ENCODE measurements around the gene HIPK2.

DNA sequence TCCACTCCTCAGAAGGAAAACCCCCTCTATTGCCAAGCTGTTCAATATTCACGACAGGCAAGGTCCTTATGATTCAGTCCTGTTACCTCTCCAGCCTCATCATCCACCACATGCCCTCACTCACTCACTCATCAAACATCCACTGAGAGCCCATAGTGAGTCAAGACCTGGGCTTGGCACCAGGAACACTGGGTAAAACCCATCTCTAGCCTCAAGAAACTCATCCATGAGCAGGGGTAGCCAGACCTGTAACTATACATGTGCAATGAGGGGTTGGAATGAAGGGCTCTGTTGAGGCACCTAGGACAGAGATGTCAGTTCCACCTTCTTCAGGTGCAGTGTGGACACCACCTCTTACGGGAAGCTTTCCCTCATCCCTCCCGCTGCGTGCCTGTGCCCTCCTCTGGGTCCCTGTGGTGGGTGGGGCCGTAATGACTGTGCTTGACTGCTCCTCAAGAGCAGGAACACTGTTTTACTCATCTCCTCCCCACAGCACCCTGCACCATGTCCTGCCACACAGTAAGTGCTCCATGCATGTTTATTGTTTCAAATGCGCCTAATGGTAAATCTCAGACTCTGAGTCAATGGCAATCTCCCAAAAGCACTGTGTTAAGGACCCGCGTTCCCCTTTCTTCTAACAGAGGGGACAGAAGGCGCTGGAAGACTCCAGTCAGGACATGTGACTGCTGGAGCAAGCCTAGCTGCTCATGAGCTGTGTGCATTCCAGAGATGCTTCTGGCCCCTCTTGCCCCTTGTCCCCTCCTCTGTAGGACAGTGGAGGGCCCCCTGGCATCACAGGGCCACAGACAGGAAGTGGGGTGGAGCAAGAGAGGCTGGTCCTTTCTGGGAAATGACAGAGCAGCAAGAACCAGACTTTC lies 95.4 kb downstream of the HIPK2 start:
- TF ChIP-seq ARNT (IDR thresholded peaks at IDR 0.05) = no peak
- no peak for TF ChIP-seq L3MBTL2 (conservative IDR thresholded peaks at IDR 0.05)
- TF ChIP-seq LEF1 (IDR thresholded peaks at IDR 0.05; ENCODE audit: borderline replicate concordance) = no peak
- no peak for TF ChIP-seq TARDBP (IDR thresholded peaks at IDR 0.05)
- no peak for TF ChIP-seq SP1 (IDR thresholded peaks at IDR 0.05)
- no peak for TF ChIP-seq FOXM1 (IDR thresholded peaks at IDR 0.05; ENCODE audit: borderline replicate concordance)

Data from HEK293T (cell line).